ENCODE results near the gene ACER1. TPM values are rescaled to one million over a fixed set of nuclear protein-coding genes. Genes with fewer than 3 reads are reported as not detected.

The ACER1 gene
- total RNA-seq, 1 donor from 2014 or later = not detected

DNA sequence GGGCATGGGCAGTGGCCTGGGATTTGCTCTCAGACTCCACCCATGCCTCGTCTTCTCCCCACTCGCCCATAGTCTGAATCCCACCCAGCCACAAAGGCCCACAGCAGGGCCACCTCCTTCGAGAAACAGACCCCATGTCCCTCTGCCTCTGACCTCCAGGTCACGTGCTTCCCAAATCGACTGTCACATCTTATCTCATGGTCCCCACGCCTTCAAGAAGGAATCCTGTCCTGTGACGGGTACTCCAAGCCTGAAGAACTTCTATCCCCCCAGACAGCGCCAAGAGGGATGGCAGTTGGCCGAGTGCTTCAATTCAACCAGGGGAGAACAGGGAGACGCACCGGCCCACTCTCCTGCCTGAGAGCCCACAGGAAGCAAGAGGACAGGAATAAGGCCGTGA lies 70.1 kb downstream of the ACER1 start:
- TF ChIP-seq, protein P1, sequence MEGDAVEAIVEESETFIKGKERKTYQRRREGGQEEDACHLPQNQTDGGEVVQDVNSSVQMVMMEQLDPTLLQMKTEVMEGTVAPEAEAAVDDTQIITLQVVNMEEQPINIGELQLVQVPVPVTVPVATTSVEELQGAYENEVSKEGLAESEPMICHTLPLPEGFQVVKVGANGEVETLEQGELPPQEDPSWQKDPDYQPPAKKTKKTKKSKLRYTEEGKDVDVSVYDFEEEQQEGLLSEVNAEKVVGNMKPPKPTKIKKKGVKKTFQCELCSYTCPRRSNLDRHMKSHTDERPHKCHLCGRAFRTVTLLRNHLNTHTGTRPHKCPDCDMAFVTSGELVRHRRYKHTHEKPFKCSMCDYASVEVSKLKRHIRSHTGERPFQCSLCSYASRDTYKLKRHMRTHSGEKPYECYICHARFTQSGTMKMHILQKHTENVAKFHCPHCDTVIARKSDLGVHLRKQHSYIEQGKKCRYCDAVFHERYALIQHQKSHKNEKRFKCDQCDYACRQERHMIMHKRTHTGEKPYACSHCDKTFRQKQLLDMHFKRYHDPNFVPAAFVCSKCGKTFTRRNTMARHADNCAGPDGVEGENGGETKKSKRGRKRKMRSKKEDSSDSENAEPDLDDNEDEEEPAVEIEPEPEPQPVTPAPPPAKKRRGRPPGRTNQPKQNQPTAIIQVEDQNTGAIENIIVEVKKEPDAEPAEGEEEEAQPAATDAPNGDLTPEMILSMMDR (IDR thresholded peaks at IDR 0.05; ENCODE audit: borderline replicate concordance) = no peak
- DNase-seq = no peak
- H3K4me3 ChIP-seq = no peak overlapping the region
- peak overlapping the region; percentile 19 for H3K27ac ChIP-seq (replicated peaks)
- peaks cover 59% of the 10 kb centered on the region for H3K36me3 ChIP-seq
- intact Hi-C loops (cut with micrococcal nuclease) = no loop called here
- H3K27me3 ChIP-seq (ENCODE audit: low read depth) = no peaks in the 10 kb centered on the region
- peaks cover 38% of the 10 kb centered on the region for H3K4me1 ChIP-seq
- no peaks in the 10 kb centered on the region for H3K9me3 ChIP-seq (replicated peaks)

GRCh38 chr19:6262519-6262918 lies 70.9 kb downstream of the ACER1 start:
- intact Hi-C loops (cut with micrococcal nuclease) = no loop called here
- Histone ChIP-seq H3K4me1 (peaks cover 38% of the 10 kb centered on the region), H3K36me3 (peaks cover 54% of the 10 kb centered on the region), H3K27ac (replicated peaks) (no peak overlapping the region), H3K4me3 (no peak overlapping the region), H3K9me3 (replicated peaks) (no peaks in the 10 kb centered on the region), H3K27me3 (ENCODE audit: low read depth) (no peaks in the 10 kb centered on the region)
- DNase-seq = no peak
- TF ChIP-seq, protein P1 (IDR thresholded peaks at IDR 0.05; ENCODE audit: borderline replicate concordance) = no peak

- Histone ChIP-seq H3K27ac (replicated peaks) (no peak overlapping the region), H3K4me3 (no peak overlapping the region), H3K4me1 (peaks cover 38% of the 10 kb centered on the region), H3K36me3 (peaks cover 49% of the 10 kb centered on the region), H3K27me3 (ENCODE audit: low read depth) (no peaks in the 10 kb centered on the region), H3K9me3 (replicated peaks) (no peaks in the 10 kb centered on the region)
- intact Hi-C loops (cut with micrococcal nuclease) = no loop called here
- DNase-seq = no peak
- TF ChIP-seq, protein P1 (IDR thresholded peaks at IDR 0.05; ENCODE audit: borderline replicate concordance) = no peak
These were observed 71.5 kb downstream of the ACER1 start for GRCh38 chr19:6261883-6262282.

GRCh38 chr19:6260912-6261650 lies 72.3 kb downstream of the ACER1 start:
- H3K36me3 ChIP-seq = peaks cover 46% of the 10 kb centered on the region

GRCh38 chr19:6260376-6260775 lies 73.0 kb downstream of the ACER1 start:
- DNase-seq = no peak
- TF ChIP-seq, protein P1 (IDR thresholded peaks at IDR 0.05; ENCODE audit: borderline replicate concordance) = no peak
- Histone ChIP-seq H3K36me3 (peaks cover 43% of the 10 kb centered on the region), H3K4me3 (no peak overlapping the region), H3K27me3 (ENCODE audit: low read depth) (no peaks in the 10 kb centered on the region), H3K9me3 (replicated peaks) (no peaks in the 10 kb centered on the region), H3K4me1 (peaks cover 38% of the 10 kb centered on the region), H3K27ac (replicated peaks) (no peak overlapping the region)
- intact Hi-C loops (cut with micrococcal nuclease) = no loop called here

More at GRCh38 chr19:6260912-6261650, 72.3 kb downstream of the ACER1 start:
- peaks cover 38% of the 10 kb centered on the region for H3K4me1 ChIP-seq
- H3K27me3 ChIP-seq (ENCODE audit: low read depth) = no peaks in the 10 kb centered on the region
- intact Hi-C loops (cut with micrococcal nuclease) = no loop called here
- H3K27ac ChIP-seq (replicated peaks) = no peak overlapping the region
- no peak for DNase-seq
- TF ChIP-seq, protein P1 (IDR thresholded peaks at IDR 0.05; ENCODE audit: borderline replicate concordance) = peak; percentile 69
- H3K4me3 ChIP-seq = no peak overlapping the region
- H3K9me3 ChIP-seq (replicated peaks) = no peaks in the 10 kb centered on the region

Measured in left ventricle myocardium inferior (tissue), 1 donor.